Activated T-cell treated with anti-CD3 and anti-CD28 coated beads, Interleukin-2, amount 50 U/mL, for 72 hours (primary cell): ENCODE measurements around the gene SHROOM3. TPM values are rescaled to one million over a fixed set of nuclear protein-coding genes. Genes with fewer than 3 reads are reported as not detected.

Experiments used
- ATAC-seq, 2 donors: fragments of 150-1000 bp; cut with Tn5 transposase; replicated peaks in 1 of 2; 2 replicates each; pipeline ENCODE4 v1.10.0; 2021; ENCODE audit warnings: moderate library complexity in 2 of 2, mild to moderate bottlenecking in 1 of 2
- DNase-seq, 2 donors: peaks; one replicate each; pipeline ENCODE4 v3.0.0; 2021 to 2022; ENCODE audit warnings: mixed read lengths in 1 of 2
- H3K27ac Mint-ChIP-seq: one replicate; pipeline ENCODE4 v1.8.0; 2022; ENCODE audit warnings: mild to moderate bottlenecking, moderate library complexity, mixed read lengths
- H3K27me3 Mint-ChIP-seq: one replicate; pipeline ENCODE4 v1.8.0; 2022; ENCODE audit warnings: low read depth, mixed read lengths
- H3K36me3 Mint-ChIP-seq, 2 donors: one replicate each; pipeline ENCODE4 v1.8.0; 2022; ENCODE audit warnings: mixed read lengths in 2 of 2, mild to moderate bottlenecking in 1 of 2; ENCODE audit not compliant: insufficient read depth in 2 of 2
- H3K4me1 Mint-ChIP-seq: one replicate; pipeline ENCODE4 v1.8.0; 2022; ENCODE audit warnings: low read depth, mixed read lengths
- H3K4me3 Mint-ChIP-seq, 2 donors: one replicate each; pipeline ENCODE4 v1.8.0; 2022; ENCODE audit warnings: mild to moderate bottlenecking in 2 of 2, mixed read lengths in 2 of 2, moderate library complexity in 2 of 2
- H3K9me3 Mint-ChIP-seq, 2 donors: one replicate each; pipeline ENCODE4 v1.8.0; 2022; ENCODE audit warnings: mixed read lengths in 2 of 2
- total RNA-seq, 2 donors: library from RNA; stranded (reverse); gene quantifications; one replicate each; pipeline ENCODE4 v1.2.3, GENCODE V29; 2022

SHROOM3 gene
- total RNA-seq, 2 donors from 2014 or later, result 0.09 to 0.10 TPM

GRCh38 chr4:76515975-76516843 is 81.2 kb downstream of the SHROOM3 start:
- peaks cover 2% of the 10 kb centered on the region in 2 donors for H3K9me3 Mint-ChIP-seq
- H3K36me3 Mint-ChIP-seq, result peaks cover 0 to 3% of the 10 kb centered on the region in 2 donors
- H3K27ac Mint-ChIP-seq, result no peak overlapping the region
- H3K27me3 Mint-ChIP-seq, result no peaks in the 10 kb centered on the region
- peaks cover 4% of the 10 kb centered on the region for H3K4me1 Mint-ChIP-seq
- DNase-seq (no peak), ATAC-seq (peak; percentile 50 to 78)
- H3K4me3 Mint-ChIP-seq, result no peak overlapping the region

DNA sequence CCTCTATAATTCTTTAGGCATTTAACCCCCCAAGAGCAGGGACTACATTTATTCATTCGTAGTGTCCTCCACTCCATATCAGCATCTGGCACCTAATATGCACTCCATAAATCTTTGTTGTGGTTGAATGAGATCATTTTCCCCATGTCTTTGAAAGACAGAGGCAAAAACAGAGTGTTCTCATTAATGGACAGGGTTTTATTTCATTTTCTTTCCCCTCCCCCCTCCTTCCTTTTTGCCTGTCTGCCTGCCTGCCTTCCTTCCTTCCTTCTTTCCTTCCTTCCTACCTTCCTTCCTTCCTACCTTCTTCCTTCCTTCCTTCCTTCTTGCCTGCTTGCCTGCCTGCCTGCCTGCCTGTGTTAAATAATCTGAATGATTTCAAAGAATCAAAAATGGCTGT is 83.2 kb downstream of the SHROOM3 start:
- Mint-ChIP-seq H3K27ac (no peak overlapping the region), H3K36me3 (peaks cover 0 to 1% of the 10 kb centered on the region in 2 donors), H3K27me3 (no peaks in the 10 kb centered on the region), H3K9me3 (peaks cover 2% of the 10 kb centered on the region in 2 donors), H3K4me3 (no peak overlapping the region), H3K4me1 (peaks cover 4% of the 10 kb centered on the region)
- DNase-seq (no peak), ATAC-seq (no peak)

- H3K27ac Mint-ChIP-seq, result no peak overlapping the region
- H3K4me1 Mint-ChIP-seq, result no peaks in the 10 kb centered on the region
- peaks cover 23% of the 10 kb centered on the region for H3K27me3 Mint-ChIP-seq
- DNase-seq, result no peak
- no peaks in the 10 kb centered on the region for H3K36me3 Mint-ChIP-seq
- H3K4me3 Mint-ChIP-seq, result no peak overlapping the region
- no peak for ATAC-seq
- no peaks in the 10 kb centered on the region for H3K9me3 Mint-ChIP-seq
Measured at GRCh38 chr4:76523593-76523992, 88.6 kb downstream of the SHROOM3 start.

DNA sequence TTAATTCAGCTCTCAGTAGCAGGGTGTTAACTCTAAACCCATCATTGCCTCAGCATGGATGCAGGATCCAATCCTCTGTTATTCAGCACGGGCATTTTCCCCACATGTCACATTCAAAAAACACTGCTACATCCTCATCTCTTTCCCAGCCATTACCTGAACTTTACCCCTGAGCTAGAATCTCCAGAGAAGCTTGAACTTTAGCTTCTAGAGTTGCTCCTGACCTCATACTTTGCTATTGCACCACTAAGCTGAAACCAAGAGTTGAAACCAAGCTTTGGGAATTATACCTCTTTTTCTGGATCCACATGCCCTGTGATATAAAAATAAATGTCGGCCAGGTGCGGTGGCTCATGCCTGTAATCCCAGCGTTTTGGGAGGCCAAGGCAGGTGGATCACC is 90.7 kb downstream of the SHROOM3 start:
- H3K9me3 Mint-ChIP-seq, result no peaks in the 10 kb centered on the region
- H3K27me3 Mint-ChIP-seq, result peaks cover 33% of the 10 kb centered on the region
- H3K4me3 Mint-ChIP-seq, result no peak overlapping the region
- H3K36me3 Mint-ChIP-seq, result no peaks in the 10 kb centered on the region
- no peak for DNase-seq
- H3K27ac Mint-ChIP-seq, result no peak overlapping the region
- ATAC-seq, result no peak
- no peaks in the 10 kb centered on the region for H3K4me1 Mint-ChIP-seq

- no peak for ATAC-seq
- no peaks in the 10 kb centered on the region for H3K9me3 Mint-ChIP-seq
Measured at GRCh38 chr4:76526585-76526990, 91.6 kb downstream of the SHROOM3 start.

DNA sequence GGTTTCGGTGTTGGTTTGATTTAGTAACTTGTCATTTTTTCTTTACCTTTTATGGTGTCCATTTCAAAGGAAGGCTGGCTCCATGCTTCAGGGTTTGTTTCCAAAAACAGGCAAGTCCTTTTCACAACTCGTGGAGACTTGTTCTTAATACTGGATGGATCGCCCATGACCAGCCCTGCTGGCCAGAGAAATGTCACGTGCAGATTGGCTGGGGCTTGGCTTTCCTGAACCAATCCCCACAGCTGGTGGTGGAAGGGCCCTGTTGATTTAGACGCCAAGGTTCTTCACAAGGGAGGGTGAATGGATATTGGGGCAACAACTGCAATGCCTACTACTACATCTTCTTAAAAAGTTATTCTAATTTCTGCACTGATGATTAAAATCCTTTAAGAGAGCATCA is 92.6 kb downstream of the SHROOM3 start:
- H3K4me1 Mint-ChIP-seq, result no peaks in the 10 kb centered on the region
- H3K36me3 Mint-ChIP-seq, result no peaks in the 10 kb centered on the region
- no peak overlapping the region for H3K27ac Mint-ChIP-seq
- H3K9me3 Mint-ChIP-seq, result no peaks in the 10 kb centered on the region
- DNase-seq, result no peak
- no peak for ATAC-seq
- no peak overlapping the region for H3K4me3 Mint-ChIP-seq
- peaks cover 33% of the 10 kb centered on the region for H3K27me3 Mint-ChIP-seq

More at GRCh38 chr4:76526585-76526990, 91.6 kb downstream of the SHROOM3 start:
- Mint-ChIP-seq H3K4me3 (no peak overlapping the region), H3K27me3 (peaks cover 33% of the 10 kb centered on the region), H3K27ac (no peak overlapping the region), H3K4me1 (no peaks in the 10 kb centered on the region), H3K36me3 (no peaks in the 10 kb centered on the region)
- DNase-seq, result no peak

DNA sequence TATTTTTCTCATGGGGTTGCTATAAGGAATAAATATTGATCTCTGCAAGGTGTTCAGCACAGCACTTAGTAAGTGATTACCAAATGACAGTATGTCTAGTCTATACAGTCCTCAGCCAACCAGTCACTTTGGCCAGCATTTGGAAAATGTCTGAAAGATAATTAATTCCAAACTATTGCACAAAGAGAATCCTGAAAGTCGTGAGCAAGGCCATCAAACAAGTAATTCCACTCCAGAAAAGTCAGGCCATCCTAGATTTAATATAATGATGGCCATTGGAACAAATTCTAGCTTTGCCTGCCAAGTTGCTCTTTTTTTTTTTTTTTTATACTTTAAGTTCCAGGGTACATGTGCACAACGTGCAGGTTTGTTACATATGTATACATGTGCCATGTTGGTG is 96.6 kb downstream of the SHROOM3 start:
- H3K4me1 Mint-ChIP-seq, result no peaks in the 10 kb centered on the region
- ATAC-seq (no peak), DNase-seq (no peak)
- peaks cover 19% of the 10 kb centered on the region for H3K27me3 Mint-ChIP-seq
- no peaks in the 10 kb centered on the region for H3K36me3 Mint-ChIP-seq
- H3K27ac Mint-ChIP-seq, result no peak overlapping the region
- no peak overlapping the region for H3K4me3 Mint-ChIP-seq
- no peaks in the 10 kb centered on the region for H3K9me3 Mint-ChIP-seq

GRCh38 chr4:76532805-76533204 is 97.8 kb downstream of the SHROOM3 start:
- Mint-ChIP-seq H3K27me3 (peaks cover 12% of the 10 kb centered on the region), H3K27ac (no peak overlapping the region), H3K9me3 (no peaks in the 10 kb centered on the region), H3K36me3 (no peaks in the 10 kb centered on the region), H3K4me1 (no peaks in the 10 kb centered on the region), H3K4me3 (no peak overlapping the region)
- no peak for ATAC-seq
- DNase-seq, result no peak

- no peaks in the 10 kb centered on the region for H3K36me3 Mint-ChIP-seq
- H3K4me3 Mint-ChIP-seq, result no peak overlapping the region
- no peaks in the 10 kb centered on the region for H3K9me3 Mint-ChIP-seq
- ATAC-seq (no peak), DNase-seq (no peak)
- no peak overlapping the region for H3K27ac Mint-ChIP-seq
- H3K27me3 Mint-ChIP-seq, result peaks cover 12% of the 10 kb centered on the region
- no peaks in the 10 kb centered on the region for H3K4me1 Mint-ChIP-seq
Measured at GRCh38 chr4:76533314-76533713, 98.3 kb downstream of the SHROOM3 start.

DNA sequence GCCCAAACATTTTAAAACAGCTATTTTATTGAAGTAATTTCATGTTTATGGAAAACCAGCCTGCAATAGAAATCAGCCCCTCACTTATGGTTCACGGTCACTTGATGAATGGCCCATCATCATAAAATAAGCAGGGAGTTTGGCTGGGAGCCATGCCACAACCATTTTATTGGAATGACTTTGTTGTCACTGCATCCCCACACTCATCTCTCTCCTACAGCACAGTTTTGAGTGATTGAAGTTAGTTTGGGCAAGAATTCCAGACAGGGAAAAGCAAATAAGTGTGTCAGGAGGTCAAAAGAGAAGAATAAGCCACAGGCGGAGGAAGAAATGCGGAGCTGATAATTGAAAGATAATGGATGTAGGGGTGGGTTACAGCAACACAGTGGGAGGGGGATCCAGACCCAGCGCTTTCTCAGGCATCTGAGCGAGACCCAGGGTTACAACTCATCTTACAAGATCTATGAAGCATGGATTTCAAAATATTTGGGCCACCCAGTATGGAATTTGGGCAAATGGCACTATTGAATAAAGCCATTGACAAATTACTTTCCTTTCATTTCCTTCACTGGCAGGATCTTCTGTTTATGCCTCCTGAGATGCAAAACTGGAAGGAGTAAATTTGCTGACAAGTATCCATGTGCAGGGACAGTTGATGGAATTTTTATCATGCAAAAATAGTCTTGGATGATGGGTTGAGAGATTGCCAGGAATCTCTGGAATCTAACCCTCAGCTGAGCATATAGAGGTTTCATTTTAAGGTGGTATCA is 100.8 kb downstream of the SHROOM3 start:
- Mint-ChIP-seq H3K36me3 (no peaks in the 10 kb centered on the region), H3K9me3 (no peaks in the 10 kb centered on the region)
- no peak for DNase-seq

DNA sequence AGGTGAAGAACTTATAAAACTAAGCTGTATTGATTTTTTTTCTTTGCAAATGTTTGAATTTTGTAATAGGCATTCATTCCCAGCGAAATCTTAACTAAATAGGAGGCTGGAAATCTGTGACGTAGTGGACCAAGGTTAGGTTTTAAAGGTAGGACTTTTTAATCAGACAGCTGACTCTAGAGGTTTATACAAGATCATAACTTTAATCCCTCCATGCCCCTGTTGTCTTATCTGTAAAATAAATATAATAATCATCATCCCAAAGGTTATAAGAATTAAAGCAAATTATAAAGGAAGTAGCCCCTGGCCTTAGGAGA is 101.3 kb downstream of the SHROOM3 start:
- no peaks in the 10 kb centered on the region for H3K27me3 Mint-ChIP-seq
- H3K9me3 Mint-ChIP-seq, result no peaks in the 10 kb centered on the region
- H3K27ac Mint-ChIP-seq, result no peak overlapping the region
- no peaks in the 10 kb centered on the region for H3K4me1 Mint-ChIP-seq
- H3K4me3 Mint-ChIP-seq, result no peak overlapping the region
- H3K36me3 Mint-ChIP-seq, result no peaks in the 10 kb centered on the region
- DNase-seq, result no peak
- ATAC-seq, result no peak

More for the DNA sequence above, 100.8 kb downstream of the SHROOM3 start:
- no peak overlapping the region for H3K4me3 Mint-ChIP-seq
- no peak overlapping the region for H3K27ac Mint-ChIP-seq
- H3K4me1 Mint-ChIP-seq, result no peaks in the 10 kb centered on the region
- no peak for ATAC-seq
- H3K27me3 Mint-ChIP-seq, result no peaks in the 10 kb centered on the region

DNA sequence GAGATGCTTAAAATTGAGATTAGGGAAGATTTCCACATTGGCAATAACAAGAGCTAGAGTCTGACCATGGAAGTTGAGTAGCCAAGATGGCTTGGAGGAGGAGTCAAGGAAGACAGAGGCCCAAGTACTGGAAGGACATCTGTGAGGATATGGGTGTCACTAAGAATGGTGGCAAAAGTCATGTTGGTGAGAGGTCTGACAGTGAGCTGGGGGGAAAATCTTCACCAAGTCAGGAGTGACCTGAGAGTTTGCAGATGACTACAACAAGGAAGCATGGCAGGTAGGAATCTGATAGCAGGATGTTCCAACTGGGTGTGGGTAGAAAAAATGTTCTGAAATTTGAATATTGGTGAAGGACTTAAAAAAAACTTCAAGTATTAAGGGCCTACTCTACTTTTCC is 103.3 kb downstream of the SHROOM3 start:
- no peak for DNase-seq
- Mint-ChIP-seq H3K9me3 (no peaks in the 10 kb centered on the region), H3K27ac (no peak overlapping the region), H3K4me3 (no peak overlapping the region), H3K27me3 (no peaks in the 10 kb centered on the region), H3K4me1 (no peaks in the 10 kb centered on the region), H3K36me3 (peaks cover 0 to 2% of the 10 kb centered on the region in 2 donors)
- no peak for ATAC-seq

DNA sequence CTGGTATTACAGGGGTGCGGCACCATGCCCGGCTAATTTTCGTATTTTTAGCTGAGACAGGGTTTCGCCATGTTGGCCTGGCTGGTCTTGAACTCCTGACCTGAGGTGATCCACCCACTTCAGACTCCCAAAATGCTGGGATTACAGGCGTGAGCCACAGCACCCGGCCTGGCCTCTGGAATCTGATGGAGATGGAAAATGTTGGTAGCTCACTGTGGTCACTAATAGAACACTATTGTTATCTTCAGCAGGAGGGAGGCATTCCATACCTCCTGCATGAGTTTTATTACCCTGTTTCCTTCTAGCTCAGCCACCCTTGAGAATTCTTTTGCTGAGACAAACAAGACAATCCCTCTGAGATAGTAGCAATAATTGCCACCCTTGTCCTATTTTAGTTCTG is 105.0 kb downstream of the SHROOM3 start:
- DNase-seq, result no peak
- peaks cover 0 to 2% of the 10 kb centered on the region in 2 donors for H3K36me3 Mint-ChIP-seq
- no peaks in the 10 kb centered on the region for H3K27me3 Mint-ChIP-seq
- no peak overlapping the region for H3K4me3 Mint-ChIP-seq
- peaks cover 4% of the 10 kb centered on the region for H3K4me1 Mint-ChIP-seq
- H3K27ac Mint-ChIP-seq, result no peak overlapping the region
- no peak for ATAC-seq
- no peaks in the 10 kb centered on the region for H3K9me3 Mint-ChIP-seq
